ENCODE measurements around the gene FKBP10. TPM values are rescaled to one million over a fixed set of nuclear protein-coding genes. Genes with fewer than 3 reads are reported as not detected.

The FKBP10 gene
- total and polyA plus RNA-seq, 9 of the 15 experiments (the other 6 are each of a cell fraction or from before 2014, with no cell fraction given) = 0.03 to 3.0 (median 1.4) TPM; not detected in 1

DNA sequence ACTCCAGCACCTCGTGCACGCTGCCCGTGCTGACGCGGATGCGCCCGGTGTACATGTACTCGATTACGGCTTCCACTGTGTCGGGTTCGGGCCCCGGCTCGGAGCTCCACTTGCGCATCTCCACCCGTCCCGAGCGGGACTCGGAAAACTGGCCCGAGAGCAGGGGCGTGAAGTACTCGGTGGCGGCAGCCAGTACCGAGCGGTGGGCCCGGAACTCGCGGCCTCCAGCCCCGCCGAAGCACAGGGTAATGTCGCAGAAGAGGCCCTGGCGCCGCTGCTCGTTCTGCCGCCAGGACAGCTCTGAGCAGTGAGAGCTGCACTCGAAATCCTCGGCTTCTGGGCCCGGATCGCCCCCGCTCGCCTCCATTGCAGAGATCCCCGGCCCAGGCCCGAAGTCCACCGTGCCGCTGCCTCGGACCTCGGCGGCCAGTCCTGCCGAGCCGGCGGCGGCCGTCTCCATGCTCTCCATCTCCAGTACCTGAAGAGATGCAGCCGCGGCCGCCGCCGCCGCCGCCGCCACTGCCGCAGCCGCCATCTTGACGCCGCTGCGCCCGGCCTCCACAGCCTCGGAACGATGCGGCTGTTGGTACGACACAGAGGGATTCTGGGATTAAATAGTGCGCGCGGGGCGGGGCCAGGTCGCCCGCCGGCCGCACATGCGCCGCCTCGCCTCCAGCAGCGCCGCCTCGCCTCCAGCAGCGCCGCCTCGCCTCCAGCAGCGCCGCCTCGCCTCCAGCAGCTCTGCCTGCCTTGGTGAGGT, 52.2 kb downstream of the FKBP10 start, which contains the start of gene KLHL11 (continued):
- TF ChIP-seq, protein P1, sequence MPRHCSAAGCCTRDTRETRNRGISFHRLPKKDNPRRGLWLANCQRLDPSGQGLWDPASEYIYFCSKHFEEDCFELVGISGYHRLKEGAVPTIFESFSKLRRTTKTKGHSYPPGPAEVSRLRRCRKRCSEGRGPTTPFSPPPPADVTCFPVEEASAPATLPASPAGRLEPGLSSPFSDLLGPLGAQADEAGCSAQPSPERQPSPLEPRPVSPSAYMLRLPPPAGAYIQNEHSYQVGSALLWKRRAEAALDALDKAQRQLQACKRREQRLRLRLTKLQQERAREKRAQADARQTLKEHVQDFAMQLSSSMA (CRISPR knock-in tag; IDR thresholded peaks at IDR 0.05) = 0 out of 2 replicates have a peak, but pooled peaks have one; percentile 56
- TF ChIP-seq, protein P2, sequence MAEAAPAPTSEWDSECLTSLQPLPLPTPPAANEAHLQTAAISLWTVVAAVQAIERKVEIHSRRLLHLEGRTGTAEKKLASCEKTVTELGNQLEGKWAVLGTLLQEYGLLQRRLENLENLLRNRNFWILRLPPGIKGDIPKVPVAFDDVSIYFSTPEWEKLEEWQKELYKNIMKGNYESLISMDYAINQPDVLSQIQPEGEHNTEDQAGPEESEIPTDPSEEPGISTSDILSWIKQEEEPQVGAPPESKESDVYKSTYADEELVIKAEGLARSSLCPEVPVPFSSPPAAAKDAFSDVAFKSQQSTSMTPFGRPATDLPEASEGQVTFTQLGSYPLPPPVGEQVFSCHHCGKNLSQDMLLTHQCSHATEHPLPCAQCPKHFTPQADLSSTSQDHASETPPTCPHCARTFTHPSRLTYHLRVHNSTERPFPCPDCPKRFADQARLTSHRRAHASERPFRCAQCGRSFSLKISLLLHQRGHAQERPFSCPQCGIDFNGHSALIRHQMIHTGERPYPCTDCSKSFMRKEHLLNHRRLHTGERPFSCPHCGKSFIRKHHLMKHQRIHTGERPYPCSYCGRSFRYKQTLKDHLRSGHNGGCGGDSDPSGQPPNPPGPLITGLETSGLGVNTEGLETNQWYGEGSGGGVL (CRISPR knock-in tag; IDR thresholded peaks at IDR 0.05) = no peak
- TF ChIP-seq ILF3 (IDR thresholded peaks at IDR 0.05; ENCODE audit: borderline replicate concordance) (peak; percentile 89; the same call in 1 of the 2 replicates), NKRF (IDR thresholded peaks at IDR 0.05; ENCODE audit: borderline replicate concordance) (no peak), KLF16 (IDR thresholded peaks at IDR 0.05) (no peak), ZFX (CRISPR knock-in tag; IDR thresholded peaks at IDR 0.05) (peak; percentile 89), CCNT2 (IDR thresholded peaks at IDR 0.05; ENCODE audit: borderline replicate concordance, extremely low read depth, insufficient read length, low read depth, low read length) (peak; percentile 56), CXXC5 (CRISPR knock-in tag; IDR thresholded peaks at IDR 0.05) (peak; percentile 90), MEIS2 (IDR thresholded peaks at IDR 0.05; ENCODE audit: partially characterized antibody) (peak; percentile 81), TCF3 (CRISPR knock-in tag; IDR thresholded peaks at IDR 0.05) (peak; percentile 4; the same call in 1 of the 2 replicates), SMARCC2 (IDR thresholded peaks at IDR 0.05; ENCODE audit: low read depth) (no peak)
- TF ChIP-seq, protein P3, sequence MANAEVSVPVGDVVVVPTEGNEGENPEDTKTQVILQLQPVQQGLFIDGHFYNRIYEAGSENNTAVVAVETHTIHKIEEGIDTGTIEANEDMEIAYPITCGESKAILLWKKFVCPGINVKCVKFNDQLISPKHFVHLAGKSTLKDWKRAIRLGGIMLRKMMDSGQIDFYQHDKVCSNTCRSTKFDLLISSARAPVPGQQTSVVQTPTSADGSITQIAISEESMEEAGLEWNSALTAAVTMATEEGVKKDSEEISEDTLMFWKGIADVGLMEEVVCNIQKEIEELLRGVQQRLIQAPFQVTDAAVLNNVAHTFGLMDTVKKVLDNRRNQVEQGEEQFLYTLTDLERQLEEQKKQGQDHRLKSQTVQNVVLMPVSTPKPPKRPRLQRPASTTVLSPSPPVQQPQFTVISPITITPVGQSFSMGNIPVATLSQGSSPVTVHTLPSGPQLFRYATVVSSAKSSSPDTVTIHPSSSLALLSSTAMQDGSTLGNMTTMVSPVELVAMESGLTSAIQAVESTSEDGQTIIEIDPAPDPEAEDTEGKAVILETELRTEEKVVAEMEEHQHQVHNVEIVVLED (CRISPR knock-in tag; IDR thresholded peaks at IDR 0.05) = peak; percentile 76

Measured in K562 (cell line).